Activated T-cell treated with anti-CD3 and anti-CD28 coated beads for 48 hours (primary cell): ENCODE measurements around the gene ECD.
"Not testable (repeated sequence)": the region's sequence is repeated elsewhere in the genome, so short reads cannot be mapped to it uniquely, and the experiment has no call there.

ENCODE experiments used
- DNase-seq: peaks from one replicate; pipeline ENCODE4 v3.0.0-alpha.2; 2020; ENCODE audit warnings: low read depth

Gene ECD

GRCh38 chr10:73159038-73159648 lies 8.7 kb downstream of the ECD start:
- DNase-seq, result peak; percentile 22

GRCh38 chr10:73156054-73156453 lies 11.8 kb downstream of the ECD start:
- no peak for DNase-seq

- no peak for DNase-seq
Observed at GRCh38 chr10:73152009-73152408, 15.8 kb downstream of the ECD start.

GRCh38 chr10:73150633-73151413 lies 17.0 kb downstream of the ECD start:
- DNase-seq, result not testable (repeated sequence)

GRCh38 chr10:73141603-73142002 lies 26.2 kb downstream of the ECD start:
- no peak for DNase-seq

GRCh38 chr10:73139251-73139650 lies 28.6 kb downstream of the ECD start:
- DNase-seq, result no peak

- DNase-seq, result no peak
Observed at GRCh38 chr10:73136627-73137026, 31.2 kb downstream of the ECD start.

GRCh38 chr10:73134727-73135126 lies 33.1 kb downstream of the ECD start:
- no peak for DNase-seq

- DNase-seq, result no peak
Observed at GRCh38 chr10:73131913-73132686, 35.7 kb downstream of the ECD start.

GRCh38 chr10:73131301-73131700 lies 36.5 kb downstream of the ECD start:
- DNase-seq, result no peak

GRCh38 chr10:73126343-73126742 lies 41.5 kb downstream of the ECD start:
- no peak for DNase-seq

GRCh38 chr10:73119952-73120351 lies 47.9 kb downstream of the ECD start:
- no peak for DNase-seq

GRCh38 chr10:73119457-73119856 lies 48.4 kb downstream of the ECD start:
- DNase-seq, result no peak

GRCh38 chr10:73117976-73118743 lies 49.6 kb downstream of the ECD start:
- no peak for DNase-seq

GRCh38 chr10:73116017-73116416 lies 51.8 kb downstream of the ECD start:
- DNase-seq, result no peak

- DNase-seq, result no peak
Observed at GRCh38 chr10:73113551-73113950, 54.3 kb downstream of the ECD start.

GRCh38 chr10:73112032-73112431 lies 55.8 kb downstream of the ECD start:
- DNase-seq, result not testable (repeated sequence)

GRCh38 chr10:73110345-73110849 lies 57.4 kb downstream of the ECD start, which contains the start of gene NUDT13:
Gene NUDT13, plus strand, starts transcription at chr10:73110455. Its CDS starts 3,911 bp downstream, at chr10:73114366.
- peak; percentile 17 for DNase-seq

- not testable (repeated sequence) for DNase-seq
Observed at GRCh38 chr10:73109248-73109652, 58.6 kb downstream of the ECD start.

GRCh38 chr10:73106301-73106700 lies 61.5 kb downstream of the ECD start:
- DNase-seq, result no peak

GRCh38 chr10:73099141-73099540 lies 68.7 kb downstream of the ECD start:
- no peak for DNase-seq

- no peak for DNase-seq
Observed at GRCh38 chr10:73097305-73097670, 70.5 kb downstream of the ECD start.
